Loucy (cell line): ENCODE results near the gene ZSWIM4.

ENCODE experiments used
- H2AFZ ChIP-seq: fragments of 200-600 bp; sonication (generic); 2 replicates; pipeline ENCODE4 v1.6.0; 2016; ENCODE audit warnings: antibody characterized with exemption, mild to moderate bottlenecking, low read length, moderate library complexity
- H3F3A ChIP-seq: fragments of 200-600 bp; 2 replicates; pipeline ENCODE4 v1.6.0; 2016; ENCODE audit warnings: antibody characterized with exemption, low read depth, mild to moderate bottlenecking
- H3K27me3 ChIP-seq: fragments of 200-600 bp; sonication (generic); 2 replicates; pipeline ENCODE4 v1.6.1; 2014; ENCODE audit warnings: low read length, mild to moderate bottlenecking; ENCODE audit not compliant: insufficient read depth, poor library complexity, severe bottlenecking
- H3K36me3 ChIP-seq: fragments of 200-600 bp; sonication (generic); 2 replicates; pipeline ENCODE4 v1.6.1; 2016; ENCODE audit warnings: low read length; ENCODE audit not compliant: insufficient read depth
- H3K4me1 ChIP-seq: fragments of 200-600 bp; sonication (generic); 2 replicates; pipeline ENCODE4 v1.5.1; 2014; ENCODE audit warnings: low read length, mild to moderate bottlenecking; ENCODE audit not compliant: insufficient read depth, poor library complexity, severe bottlenecking
- H3K4me2 ChIP-seq: fragments of 200-600 bp; sonication (generic); 2 replicates; pipeline ENCODE4 v1.6.0; 2014; ENCODE audit warnings: antibody characterized with exemption, low read length, low read depth, mild to moderate bottlenecking; ENCODE audit not compliant: poor library complexity, severe bottlenecking
- H3K4me3 ChIP-seq: fragments of 200-600 bp; sonication (generic); 2 replicates; pipeline ENCODE4 v1.5.1; 2014; ENCODE audit warnings: low read length, mild to moderate bottlenecking, mixed read lengths; ENCODE audit not compliant: poor library complexity, severe bottlenecking
- H3K79me2 ChIP-seq: fragments of 200-600 bp; sonication (generic); 2 replicates; pipeline ENCODE4 v1.6.1; 2014; ENCODE audit warnings: low read length; ENCODE audit not compliant: insufficient read depth
- H3K9ac ChIP-seq: fragments of 200-600 bp; sonication (generic); 2 replicates; pipeline ENCODE4 v1.6.0; 2014; ENCODE audit warnings: mild to moderate bottlenecking, low read depth, low read length, moderate library complexity; ENCODE audit not compliant: poor library complexity, severe bottlenecking
- H3K9me2 ChIP-seq: fragments of 200-600 bp; sonication (generic); replicated peaks from 2 replicates; pipeline ENCODE4 v1.6.1; 2016; ENCODE audit warnings: low read depth, low read length, mixed read lengths
- H3K9me3 ChIP-seq: fragments of 200-600 bp; sonication (generic); 2 replicates; pipeline ENCODE4 v1.6.1; 2014; ENCODE audit warnings: mild to moderate bottlenecking, antibody characterized with exemption, low read length, low read depth; ENCODE audit not compliant: insufficient read depth
- H4K20me1 ChIP-seq: fragments of 200-600 bp; sonication (generic); 2 replicates; pipeline ENCODE4 v1.6.0; 2014; ENCODE audit warnings: antibody characterized with exemption, low read length, mild to moderate bottlenecking; ENCODE audit not compliant: insufficient read depth, poor library complexity, severe bottlenecking
- CTCF ChIP-seq: fragments of 200-600 bp; sonication (generic); conservative IDR thresholded peaks from 2 replicates; pipeline ENCODE4 v1.5.1; 2014; ENCODE audit warnings: mild to moderate bottlenecking, antibody characterized with exemption, low read length
- EZH2phosphoT487 ChIP-seq: fragments of 200-600 bp; IDR thresholded peaks from 2 replicates; pipeline ENCODE4 v1.6.1; 2018; ENCODE audit warnings: antibody characterized with exemption, mild to moderate bottlenecking, moderate library complexity, borderline replicate concordance

Gene ZSWIM4

GRCh38 chr19:13764821-13765394 lies 30.3 kb upstream of the ZSWIM4 start:
- peaks cover 23% of the 10 kb centered on the region; the same call in 1 of the 2 replicates for H3K79me2 ChIP-seq
- peak overlapping the region; percentile 89 for H3K4me3 ChIP-seq
- no peaks in the 10 kb centered on the region for H3F3A ChIP-seq
- peaks cover 7% of the 10 kb centered on the region for H4K20me1 ChIP-seq
- peaks cover 10% of the 10 kb centered on the region for H3K4me1 ChIP-seq
- no peaks in the 10 kb centered on the region for H3K9me2 ChIP-seq
- H3K4me2 ChIP-seq, result peak overlapping the region; percentile 84
- peak overlapping the region; percentile 67; the same call in 1 of the 2 replicates for H2AFZ ChIP-seq
- no peaks in the 10 kb centered on the region for H3K27me3 ChIP-seq
- H3K9ac ChIP-seq, result peak overlapping the region; percentile 86
- no peak for TF ChIP-seq CTCF
- H3K36me3 ChIP-seq, result peaks cover 14% of the 10 kb centered on the region; the same call in 1 of the 2 replicates
- H3K9me3 ChIP-seq, result no peaks in the 10 kb centered on the region

- Histone ChIP-seq H3F3A (no peaks in the 10 kb centered on the region), H3K27me3 (no peaks in the 10 kb centered on the region), H4K20me1 (peaks cover 7% of the 10 kb centered on the region), H3K4me1 (peaks cover 10% of the 10 kb centered on the region), H3K9me3 (no peaks in the 10 kb centered on the region), H3K4me2 (peak overlapping the region; percentile 84), H3K9me2 (no peaks in the 10 kb centered on the region), H3K79me2 (peaks cover 23% of the 10 kb centered on the region; the same call in 1 of the 2 replicates), H3K4me3 (peak overlapping the region; percentile 89), H2AFZ (no peak overlapping the region), H3K36me3 (peaks cover 8% of the 10 kb centered on the region; the same call in 1 of the 2 replicates), H3K9ac (peak overlapping the region; percentile 86)
- TF ChIP-seq CTCF (no peak), EZH2phosphoT487 (no peak)
Measured at GRCh38 chr19:13765395-13766094, 29.7 kb upstream of the ZSWIM4 start.

- no peak for TF ChIP-seq CTCF
- TF ChIP-seq EZH2phosphoT487, result no peak
Measured at GRCh38 chr19:13766095-13766481, 29.2 kb upstream of the ZSWIM4 start.

More at GRCh38 chr19:13766095-13766481, 29.2 kb upstream of the ZSWIM4 start:
- H3F3A ChIP-seq, result no peaks in the 10 kb centered on the region
- H3K9me2 ChIP-seq, result no peaks in the 10 kb centered on the region
- H3K36me3 ChIP-seq, result peaks cover 5% of the 10 kb centered on the region; the same call in 1 of the 2 replicates
- no peaks in the 10 kb centered on the region for H3K9me3 ChIP-seq
- no peak overlapping the region for H3K9ac ChIP-seq
- H3K4me3 ChIP-seq, result peak overlapping the region; percentile 89
- peaks cover 7% of the 10 kb centered on the region for H4K20me1 ChIP-seq
- H3K4me2 ChIP-seq, result peak overlapping the region; percentile 84
- H3K27me3 ChIP-seq, result no peaks in the 10 kb centered on the region
- peaks cover 10% of the 10 kb centered on the region for H3K4me1 ChIP-seq
- peaks cover 23% of the 10 kb centered on the region; the same call in 1 of the 2 replicates for H3K79me2 ChIP-seq
- H2AFZ ChIP-seq, result no peak overlapping the region
